ENCODE measurements around the gene CD55.

DNA sequence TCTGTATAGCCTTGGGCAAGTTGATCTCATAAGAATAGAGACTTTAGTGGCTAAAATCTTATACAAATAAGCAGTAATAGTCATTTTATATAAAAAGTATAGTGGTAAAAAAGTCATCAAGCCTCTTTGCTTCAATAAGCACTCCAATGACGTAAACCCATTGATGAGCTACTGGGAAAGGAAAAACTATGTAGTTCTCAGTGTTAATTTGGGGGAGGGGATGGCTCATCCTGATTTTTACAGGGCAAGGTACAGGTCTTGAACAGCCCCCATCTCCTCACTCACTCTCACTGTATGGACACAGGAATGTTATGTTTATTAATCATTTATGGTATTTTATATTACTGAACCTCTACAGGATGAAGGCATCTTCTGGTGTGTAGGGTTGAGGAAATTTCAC, 38.1 kb upstream of the CD55 start:
- TF ChIP-seq, protein P1, sequence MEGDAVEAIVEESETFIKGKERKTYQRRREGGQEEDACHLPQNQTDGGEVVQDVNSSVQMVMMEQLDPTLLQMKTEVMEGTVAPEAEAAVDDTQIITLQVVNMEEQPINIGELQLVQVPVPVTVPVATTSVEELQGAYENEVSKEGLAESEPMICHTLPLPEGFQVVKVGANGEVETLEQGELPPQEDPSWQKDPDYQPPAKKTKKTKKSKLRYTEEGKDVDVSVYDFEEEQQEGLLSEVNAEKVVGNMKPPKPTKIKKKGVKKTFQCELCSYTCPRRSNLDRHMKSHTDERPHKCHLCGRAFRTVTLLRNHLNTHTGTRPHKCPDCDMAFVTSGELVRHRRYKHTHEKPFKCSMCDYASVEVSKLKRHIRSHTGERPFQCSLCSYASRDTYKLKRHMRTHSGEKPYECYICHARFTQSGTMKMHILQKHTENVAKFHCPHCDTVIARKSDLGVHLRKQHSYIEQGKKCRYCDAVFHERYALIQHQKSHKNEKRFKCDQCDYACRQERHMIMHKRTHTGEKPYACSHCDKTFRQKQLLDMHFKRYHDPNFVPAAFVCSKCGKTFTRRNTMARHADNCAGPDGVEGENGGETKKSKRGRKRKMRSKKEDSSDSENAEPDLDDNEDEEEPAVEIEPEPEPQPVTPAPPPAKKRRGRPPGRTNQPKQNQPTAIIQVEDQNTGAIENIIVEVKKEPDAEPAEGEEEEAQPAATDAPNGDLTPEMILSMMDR (conservative IDR thresholded peaks at IDR 0.05; ENCODE audit: low read depth in 2 of 2), result no peak
- TF ChIP-seq EZH2phosphoT487 (IDR thresholded peaks at IDR 0.05; ENCODE audit: unreplicated experiment) (no peak), EZH2 (IDR thresholded peaks at IDR 0.05; ENCODE audit: low read depth, unreplicated experiment) (no peak), POLR2AphosphoS5 (IDR thresholded peaks at IDR 0.05; ENCODE audit: low read depth) (no peak), CREB1 (CRISPR knock-in tag; IDR thresholded peaks at IDR 0.05; ENCODE audit: low read depth) (no peak)

Measured in GM23338 (cell line).